SW480 (cell line): Measurements from ENCODE around the gene CARD8.
A peak's percentile ranks its signal among the peaks of the same experiment; 100 is the strongest.

Experiments used
- DNase-seq: peaks from one replicate; pipeline ENCODE4 v3.0.0-alpha.2; 2016; ENCODE audit warnings: low spot score

The CARD8 gene

GRCh38 chr19:48206397-48207093, 49.2 kb downstream of the CARD8 start:
- no peak for DNase-seq

DNA sequence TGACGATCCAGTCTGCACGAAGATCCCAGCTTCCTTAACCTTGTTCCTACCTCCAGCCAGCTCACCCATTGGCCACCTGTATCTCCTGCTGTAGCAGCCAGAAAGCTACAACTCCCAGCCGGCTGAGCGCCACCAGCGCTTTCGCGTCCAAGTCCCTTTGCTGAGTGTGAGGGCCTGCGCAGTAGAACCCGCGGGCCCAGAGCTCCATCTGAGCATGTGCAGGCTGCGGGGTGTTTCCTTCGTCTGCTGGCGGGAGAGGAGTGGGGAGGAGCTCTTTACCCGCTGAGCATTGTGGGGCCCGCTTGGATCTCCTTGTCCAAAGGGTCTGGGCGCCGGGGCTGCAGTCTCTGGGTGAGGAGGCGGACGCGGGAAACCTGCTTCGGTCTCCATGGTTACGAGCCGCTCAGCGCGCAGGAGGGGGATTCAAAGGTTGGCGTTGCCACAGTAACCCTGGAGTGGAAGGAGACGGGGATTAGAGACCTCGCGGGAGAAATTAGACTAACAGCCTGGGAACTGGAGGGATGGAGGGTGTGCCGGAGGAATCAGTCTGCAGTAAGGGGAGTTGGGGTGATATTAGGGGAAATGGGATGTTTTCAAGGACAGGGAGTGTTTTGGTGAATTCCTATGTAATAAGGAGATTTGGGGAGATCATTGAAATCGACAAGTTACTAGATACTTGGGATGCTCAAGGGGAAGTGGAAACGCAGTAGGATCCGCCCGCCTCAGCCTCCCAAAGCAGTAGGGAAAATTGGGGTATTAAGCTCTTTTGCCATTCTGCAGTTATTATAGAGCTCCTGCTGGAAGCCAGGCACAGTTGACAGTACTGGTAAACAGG, 51.7 kb downstream of the CARD8 start:
- peak; percentile 99 for DNase-seq

- DNase-seq = no peak
Measured at GRCh38 chr19:48203222-48203793, 52.4 kb downstream of the CARD8 start.

- no peak for DNase-seq
Measured at GRCh38 chr19:48196933-48197665, 58.6 kb downstream of the CARD8 start.

GRCh38 chr19:48196321-48196763, 59.4 kb downstream of the CARD8 start:
- no peak for DNase-seq

DNA sequence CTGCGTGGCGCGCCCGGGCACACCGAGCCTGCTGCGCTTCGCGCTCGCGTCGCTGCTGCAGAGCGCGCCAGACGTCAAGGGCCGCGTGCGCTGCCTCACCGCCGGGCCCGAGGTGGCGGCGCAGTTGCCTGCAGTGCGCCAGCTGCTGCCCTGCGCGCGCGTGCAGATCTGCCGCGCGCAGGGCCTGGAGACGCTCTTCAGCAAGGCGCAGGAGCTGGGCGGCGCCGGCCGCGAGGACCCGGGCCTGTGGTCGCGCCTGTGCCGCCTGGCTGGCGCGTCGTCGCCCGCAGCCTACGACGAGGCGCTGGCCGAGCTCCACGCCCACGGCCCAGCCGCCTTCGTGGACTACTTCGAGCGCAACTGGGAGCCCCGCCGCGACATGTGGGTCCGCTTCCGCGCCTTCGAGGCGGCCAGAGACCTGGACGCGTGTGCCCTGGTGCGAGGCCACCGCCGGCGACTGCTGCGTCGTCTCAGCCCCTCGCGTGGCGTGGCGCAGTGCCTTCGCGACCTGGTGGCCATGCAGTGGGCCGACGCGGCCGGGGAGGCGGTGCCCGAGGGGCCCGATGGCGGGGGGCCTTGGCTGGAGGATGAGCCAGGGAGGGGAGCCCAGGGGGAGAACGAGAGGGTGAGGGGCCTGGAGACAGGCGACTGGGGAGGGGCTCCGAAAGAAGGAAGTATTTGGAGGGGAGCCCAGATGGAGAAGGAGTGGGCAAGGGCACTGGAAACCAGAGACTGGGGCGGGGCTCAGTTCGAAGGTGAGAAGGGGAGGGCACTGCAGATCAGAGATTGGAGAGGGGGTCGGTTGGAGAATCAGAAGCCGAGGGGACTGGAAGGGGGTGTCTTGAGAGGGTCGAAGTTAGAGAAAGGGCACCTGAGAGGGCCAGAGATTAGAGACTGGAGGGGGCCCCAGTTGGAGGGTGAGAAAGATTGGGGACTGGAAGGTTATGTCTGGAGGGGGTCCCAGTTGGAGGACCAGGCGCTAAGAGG, 60.6 kb downstream of the CARD8 start:
- DNase-seq = no peak

DNA sequence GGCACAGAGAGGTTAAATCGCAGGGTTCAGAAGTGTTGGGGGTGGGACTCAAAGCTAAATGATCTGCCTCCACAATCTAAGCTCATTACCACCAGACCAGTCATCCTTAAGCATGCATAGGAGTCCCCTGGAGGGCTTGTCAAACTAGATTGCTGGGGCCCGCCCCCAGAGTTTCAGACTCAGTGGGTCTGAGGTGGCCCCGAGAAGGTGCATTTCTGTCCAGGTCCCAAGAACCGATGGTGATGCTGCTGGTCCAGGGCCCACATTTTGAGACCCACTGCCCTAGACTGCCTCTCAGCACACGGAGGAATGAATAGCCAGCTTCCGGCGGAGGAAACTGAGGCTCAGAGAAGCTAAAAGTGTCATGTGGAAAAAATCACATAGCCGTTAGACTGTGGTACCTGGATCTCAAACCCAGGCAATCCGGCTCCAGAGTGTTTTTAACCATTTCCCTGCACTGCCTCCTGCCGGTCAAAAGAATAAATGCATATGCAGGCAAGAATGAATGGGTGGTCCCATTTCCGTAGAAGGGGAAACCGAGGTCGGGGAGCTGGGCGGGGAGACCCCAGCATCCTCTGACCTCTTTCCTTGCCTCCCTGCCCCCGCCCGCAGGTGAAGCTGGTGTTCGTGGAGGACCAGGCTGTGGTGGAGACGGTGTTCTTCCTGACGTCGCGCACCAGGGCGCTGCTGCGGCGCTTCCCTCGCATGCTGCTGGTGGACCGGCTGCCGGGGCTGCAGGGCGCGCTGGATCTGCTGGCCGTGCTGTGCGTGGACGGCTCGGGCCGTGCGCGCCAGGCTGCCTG, 61.5 kb downstream of the CARD8 start:
- no peak for DNase-seq

DNA sequence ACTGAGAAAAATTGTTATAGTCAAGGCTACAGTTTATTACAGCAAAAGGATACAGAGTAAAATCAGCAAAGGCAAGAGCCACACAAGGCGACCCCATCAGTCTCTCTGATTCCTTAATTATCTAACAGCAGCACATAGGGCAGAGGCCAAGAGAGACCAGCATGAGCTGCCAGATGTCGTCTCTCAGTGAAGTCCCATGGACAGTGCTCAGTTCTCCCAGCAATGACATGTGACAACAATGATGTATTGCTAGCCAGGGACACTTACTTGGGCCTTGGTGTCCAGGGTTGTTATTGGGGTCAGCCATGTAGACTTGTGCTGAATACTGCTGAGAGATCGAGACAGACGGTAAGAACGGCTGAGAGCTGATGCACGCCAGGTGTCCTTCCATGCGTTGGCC, 63.0 kb downstream of the CARD8 start:
- no peak for DNase-seq

GRCh38 chr19:48190885-48191284, 64.8 kb downstream of the CARD8 start:
- DNase-seq = no peak

- peak; percentile 72 for DNase-seq
Measured at GRCh38 chr19:48190288-48190884, 65.3 kb downstream of the CARD8 start.

GRCh38 chr19:48186541-48186991, 69.1 kb downstream of the CARD8 start:
- no peak for DNase-seq

DNA sequence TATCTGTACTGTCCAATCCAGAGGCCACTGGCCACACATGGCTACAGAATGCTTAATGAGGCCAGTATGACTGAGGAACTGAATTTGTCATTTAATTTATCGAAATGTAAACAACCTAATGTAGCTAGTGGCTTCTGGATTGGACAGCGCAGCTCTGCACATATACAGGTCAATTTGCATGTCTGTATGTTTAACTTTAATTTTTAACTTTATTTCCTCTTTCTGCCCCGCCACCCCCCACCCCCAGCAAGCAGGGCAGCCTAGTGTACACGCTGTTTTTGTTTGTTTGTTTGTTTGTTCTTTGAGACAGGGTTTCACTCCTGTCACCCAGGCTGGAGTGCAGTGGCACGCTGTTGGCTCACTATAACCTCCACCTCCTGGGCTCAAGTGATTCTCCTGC, 69.7 kb downstream of the CARD8 start:
- no peak for DNase-seq

- no peak for DNase-seq
Measured at GRCh38 chr19:48183356-48183755, 72.4 kb downstream of the CARD8 start.

DNA sequence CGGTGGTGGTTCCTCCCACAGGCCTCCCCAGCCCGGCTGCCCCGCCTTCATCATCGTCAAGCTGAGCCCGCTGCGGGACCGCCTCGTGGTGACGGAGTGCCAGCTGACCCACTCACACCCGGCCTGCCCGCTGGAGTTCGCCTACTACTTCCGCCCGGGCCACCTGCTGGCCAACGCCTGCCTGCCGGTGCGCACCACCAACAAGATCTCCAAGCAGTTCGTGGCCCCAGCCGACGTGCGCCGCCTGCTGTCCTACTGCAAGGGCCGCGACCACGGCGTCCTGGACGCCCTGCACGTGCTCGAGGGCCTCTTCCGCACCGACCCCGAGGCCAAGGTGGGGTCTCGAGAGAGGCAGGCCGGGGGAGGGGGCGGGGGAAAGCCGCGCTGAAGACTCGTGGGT, 73.3 kb downstream of the CARD8 start:
- no peak for DNase-seq

- no peak for DNase-seq
Measured at GRCh38 chr19:48181505-48181904, 74.2 kb downstream of the CARD8 start.

DNA sequence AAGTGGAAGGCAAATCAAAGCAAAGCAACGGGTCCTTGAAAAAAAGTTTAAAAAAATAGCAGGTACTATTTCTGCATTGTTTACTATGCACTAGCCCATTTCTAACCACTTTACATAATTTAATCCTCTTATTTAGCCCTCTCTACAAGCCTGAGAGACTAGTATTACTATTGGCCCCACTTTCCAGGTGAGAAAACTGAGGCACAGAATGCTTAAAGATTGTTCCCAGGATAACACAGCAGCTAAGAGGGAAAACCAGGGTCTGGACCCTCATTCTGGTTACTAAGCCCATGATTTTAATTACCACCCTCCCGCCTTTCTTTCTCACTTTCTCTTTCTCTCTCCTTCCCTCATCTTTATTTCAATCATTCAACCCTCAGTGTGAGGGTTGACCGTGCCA, 79.5 kb downstream of the CARD8 start:
- no peak for DNase-seq

DNA sequence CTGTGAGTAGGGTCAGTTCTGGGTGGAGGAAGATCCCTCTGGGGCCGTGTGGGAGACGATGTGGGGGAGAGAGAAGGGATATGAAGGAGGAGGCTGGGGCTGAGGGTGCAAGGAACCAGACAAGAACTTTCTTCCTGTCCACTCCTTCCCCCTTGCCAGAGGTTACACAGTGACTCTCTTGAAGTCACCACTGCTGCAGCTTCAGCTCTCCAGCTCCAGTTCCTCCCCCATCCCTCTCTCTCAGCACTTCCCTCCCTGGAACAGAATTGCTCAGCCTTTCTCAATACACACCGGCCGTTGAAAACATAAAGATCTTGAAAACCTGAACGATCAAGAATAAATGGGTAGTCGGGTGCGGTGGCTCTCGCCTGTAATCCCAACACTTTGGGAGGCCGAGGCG, 80.1 kb downstream of the CARD8 start:
- no peak for DNase-seq

DNA sequence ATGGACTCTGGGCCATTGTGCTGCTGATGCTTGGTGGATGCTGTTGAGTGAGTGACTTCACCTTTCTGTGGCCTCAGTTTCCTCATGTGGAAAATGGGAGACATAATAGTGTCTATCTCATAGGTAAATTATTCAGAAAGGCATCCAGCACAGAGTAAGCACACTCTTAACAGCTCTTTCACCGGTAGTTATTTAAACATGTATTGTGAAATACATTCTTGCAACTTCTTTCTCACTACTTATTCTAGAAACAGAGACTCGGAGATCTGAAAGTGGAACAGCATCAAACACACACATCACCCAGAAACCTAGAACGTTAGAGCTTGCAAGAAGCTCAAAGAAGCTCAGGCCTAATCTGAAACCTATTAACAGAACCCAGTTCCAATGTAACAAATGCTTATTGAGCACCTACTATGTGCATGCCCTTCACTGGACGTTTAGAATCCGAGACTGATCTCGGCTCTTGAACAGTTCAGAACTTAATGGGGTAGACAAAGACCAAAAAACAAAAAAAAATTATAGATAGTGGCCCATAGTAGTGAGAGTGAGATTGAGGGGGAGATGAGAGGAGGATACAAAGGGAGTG, 81.2 kb downstream of the CARD8 start:
- no peak for DNase-seq

DNA sequence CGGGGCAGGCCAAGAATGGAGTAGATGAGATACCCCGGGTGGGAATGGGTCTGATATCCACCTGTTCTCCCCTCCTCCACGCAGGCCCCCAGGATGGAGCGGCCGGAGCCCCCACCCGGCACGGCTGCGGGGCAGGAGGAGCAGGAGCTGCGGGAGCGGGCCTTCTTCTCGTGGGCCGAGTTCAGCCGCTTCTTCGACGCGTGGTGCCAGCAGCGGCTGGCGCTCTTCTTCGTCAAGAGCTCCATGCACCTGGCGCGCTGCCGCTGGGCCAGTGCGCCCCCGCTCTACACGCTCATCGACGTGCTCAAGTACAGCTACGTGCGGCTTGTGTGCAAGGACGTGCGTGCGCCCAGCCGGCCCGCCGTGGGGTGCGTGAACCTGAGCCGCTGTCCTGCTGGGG, 84.0 kb downstream of the CARD8 start:
- DNase-seq = no peak
